ENCODE measurements around the gene CELF5.

DNA sequence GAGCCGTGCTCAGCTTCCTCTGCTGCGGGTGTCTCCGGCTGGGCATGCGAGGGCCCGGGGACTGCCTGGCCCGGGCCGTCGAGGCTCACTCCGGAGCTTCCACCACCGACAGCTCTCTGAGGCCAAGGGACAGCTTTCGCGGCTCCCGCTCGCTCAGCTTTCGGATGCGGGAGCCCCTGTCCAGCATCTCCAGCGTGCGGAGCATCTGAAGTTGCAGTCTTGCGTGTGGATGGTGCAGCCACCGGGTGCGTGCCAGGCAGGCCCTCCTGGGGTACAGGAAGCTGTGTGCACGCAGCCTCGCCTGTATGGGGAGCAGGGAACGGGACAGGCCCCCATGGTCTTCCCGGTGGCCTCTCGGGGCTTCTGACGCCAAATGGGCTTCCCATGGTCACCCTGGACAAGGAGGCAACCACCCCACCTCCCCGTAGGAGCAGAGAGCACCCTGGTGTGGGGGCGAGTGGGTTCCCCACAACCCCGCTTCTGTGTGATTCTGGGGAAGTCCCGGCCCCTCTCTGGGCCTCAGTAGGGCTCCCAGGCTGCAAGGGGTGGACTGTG, 44.6 kb upstream of the CELF5 start:
- TF ChIP-seq POLR2A (IDR thresholded peaks at IDR 0.05; ENCODE audit: borderline replicate concordance, extremely low read depth, insufficient read depth, insufficient read length) = no peak
- no peak for TF ChIP-seq POLR2AphosphoS5 (IDR thresholded peaks at IDR 0.05; ENCODE audit: low read depth, low read length)
- TF ChIP-seq EZH2 (IDR thresholded peaks at IDR 0.05) = no peak
- TF ChIP-seq, protein P1, sequence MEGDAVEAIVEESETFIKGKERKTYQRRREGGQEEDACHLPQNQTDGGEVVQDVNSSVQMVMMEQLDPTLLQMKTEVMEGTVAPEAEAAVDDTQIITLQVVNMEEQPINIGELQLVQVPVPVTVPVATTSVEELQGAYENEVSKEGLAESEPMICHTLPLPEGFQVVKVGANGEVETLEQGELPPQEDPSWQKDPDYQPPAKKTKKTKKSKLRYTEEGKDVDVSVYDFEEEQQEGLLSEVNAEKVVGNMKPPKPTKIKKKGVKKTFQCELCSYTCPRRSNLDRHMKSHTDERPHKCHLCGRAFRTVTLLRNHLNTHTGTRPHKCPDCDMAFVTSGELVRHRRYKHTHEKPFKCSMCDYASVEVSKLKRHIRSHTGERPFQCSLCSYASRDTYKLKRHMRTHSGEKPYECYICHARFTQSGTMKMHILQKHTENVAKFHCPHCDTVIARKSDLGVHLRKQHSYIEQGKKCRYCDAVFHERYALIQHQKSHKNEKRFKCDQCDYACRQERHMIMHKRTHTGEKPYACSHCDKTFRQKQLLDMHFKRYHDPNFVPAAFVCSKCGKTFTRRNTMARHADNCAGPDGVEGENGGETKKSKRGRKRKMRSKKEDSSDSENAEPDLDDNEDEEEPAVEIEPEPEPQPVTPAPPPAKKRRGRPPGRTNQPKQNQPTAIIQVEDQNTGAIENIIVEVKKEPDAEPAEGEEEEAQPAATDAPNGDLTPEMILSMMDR (IDR thresholded peaks at IDR 0.05 in 2 of 3, conservative IDR thresholded peaks at IDR 0.05 in 1 of 3; ENCODE audit: borderline replicate concordance in 1 of 3, insufficient read depth in 1 of 3, low read depth in 2 of 3, low read length in 2 of 3) = no peak

All from HCT116 (cell line).